ENCODE data around the gene OR5M11. TPM values are rescaled to one million over a fixed set of nuclear protein-coding genes. Genes with fewer than 3 reads are reported as not detected.

Gene OR5M11
- total RNA-seq = not detected

DNA sequence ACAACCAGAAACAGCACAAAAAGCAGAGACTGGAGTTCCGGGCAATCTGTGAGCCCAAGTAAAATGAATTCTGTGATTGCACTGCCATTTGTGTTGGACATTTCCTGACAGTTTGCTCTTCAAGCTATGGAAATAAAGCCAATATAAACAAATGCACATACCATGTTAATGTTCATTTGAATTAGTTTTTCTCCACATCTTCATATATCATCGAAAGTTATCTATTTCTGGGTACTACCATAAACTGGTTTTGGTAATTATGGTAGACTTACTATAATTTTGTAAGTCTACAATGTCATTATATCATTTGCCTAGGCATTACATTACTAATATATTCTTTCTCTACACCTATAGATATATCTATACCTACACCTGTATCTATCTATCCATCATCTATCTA is at the start of gene OR5M11:
Gene OR5M11 (minus strand): TSS at position 101 of the 400 bp plus-strand sequence. CDS start 0 bp downstream, at position 101.

DNA sequence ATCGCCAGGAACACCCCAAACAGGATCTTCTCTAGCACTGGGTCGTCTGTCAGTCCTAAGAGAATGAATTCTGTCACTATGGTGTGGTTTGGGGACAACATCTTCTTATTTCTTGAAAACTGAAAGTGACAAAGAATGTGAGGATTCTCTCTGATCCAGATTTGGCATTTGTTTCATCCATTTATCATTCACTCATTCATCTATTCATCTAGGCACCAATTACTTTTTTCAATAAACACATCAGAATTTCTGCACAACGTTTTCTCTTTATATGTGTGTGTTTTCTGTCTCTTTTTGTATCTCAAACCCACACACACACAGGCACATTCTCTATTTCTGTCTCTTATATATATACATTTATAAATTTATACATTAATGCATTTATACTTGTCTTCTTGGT is 34.6 kb upstream of the OR5M11 start, which contains the start of gene OR5M10:
Gene OR5M10 (minus strand): TSS at position 101 of the 400 bp plus-strand sequence. CDS start 0 bp downstream, at position 101.

Other genes with a start within 250 kb of the OR5M11 start
- under 1 TPM in 1 of 2 donors, not detected in 1; 0.33 TPM for gene OR8K3, start 228.1 kb downstream of the OR5M11 start, total RNA-seq
- not detected for gene OR8K1, start 197.2 kb downstream of the OR5M11 start, total RNA-seq
- not detected for gene OR8J1, start 189.0 kb downstream of the OR5M11 start, total RNA-seq
- not detected for gene OR8U1, start 167.6 kb downstream of the OR5M11 start, total RNA-seq
- not detected for gene OR5AL1, start 130.6 kb downstream of the OR5M11 start, total RNA-seq
- gene OR5M3, start 69.9 kb downstream of the OR5M11 start, total RNA-seq = not detected
- gene OR5M8, start 51.9 kb downstream of the OR5M11 start, total RNA-seq = not detected
- not detected for gene OR5M10, start 34.5 kb upstream of the OR5M11 start, total RNA-seq
- not detected for gene OR5M1, start 71.6 kb upstream of the OR5M11 start, total RNA-seq
- gene OR5AP2, start 99.2 kb upstream of the OR5M11 start, total RNA-seq = not detected
- gene OR5AR1, start 120.4 kb upstream of the OR5M11 start, total RNA-seq = not detected
- gene OR9G1, start 155.8 kb upstream of the OR5M11 start, total RNA-seq = under 1 TPM in 1 of 2 donors, not detected in 1; under 0.01 TPM
- gene OR9G4, start 205.4 kb upstream of the OR5M11 start, total RNA-seq = not detected

Measured in melanocyte of skin (primary cell).